Measurements from ENCODE around the gene PRR33.

Gene PRR33

DNA sequence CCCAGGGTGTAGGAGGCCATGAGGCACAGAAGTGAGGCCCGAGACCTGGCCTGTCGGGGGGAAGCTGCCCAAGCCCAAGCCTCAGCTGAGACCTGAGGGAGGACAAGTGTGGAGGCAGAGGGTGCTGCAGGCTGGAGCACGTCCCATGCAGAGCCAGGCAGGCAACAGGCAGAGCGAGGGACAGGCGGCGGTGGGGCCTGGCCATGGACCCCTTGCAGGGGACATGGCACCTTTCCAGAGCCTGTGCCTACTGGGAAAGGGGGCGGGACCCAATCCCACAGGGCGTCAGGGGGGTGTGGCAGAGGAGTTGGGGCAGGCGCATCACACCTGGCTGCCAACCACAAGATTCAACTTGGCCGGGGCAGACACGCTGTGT lies 48.6 kb downstream of the PRR33 start:
- no peaks in the 10 kb centered on the region for H3K9me3 ChIP-seq
- H3K4me1 ChIP-seq = no peaks in the 10 kb centered on the region; the same call in 1 of the 2 replicates
- TF ChIP-seq, protein P1, sequence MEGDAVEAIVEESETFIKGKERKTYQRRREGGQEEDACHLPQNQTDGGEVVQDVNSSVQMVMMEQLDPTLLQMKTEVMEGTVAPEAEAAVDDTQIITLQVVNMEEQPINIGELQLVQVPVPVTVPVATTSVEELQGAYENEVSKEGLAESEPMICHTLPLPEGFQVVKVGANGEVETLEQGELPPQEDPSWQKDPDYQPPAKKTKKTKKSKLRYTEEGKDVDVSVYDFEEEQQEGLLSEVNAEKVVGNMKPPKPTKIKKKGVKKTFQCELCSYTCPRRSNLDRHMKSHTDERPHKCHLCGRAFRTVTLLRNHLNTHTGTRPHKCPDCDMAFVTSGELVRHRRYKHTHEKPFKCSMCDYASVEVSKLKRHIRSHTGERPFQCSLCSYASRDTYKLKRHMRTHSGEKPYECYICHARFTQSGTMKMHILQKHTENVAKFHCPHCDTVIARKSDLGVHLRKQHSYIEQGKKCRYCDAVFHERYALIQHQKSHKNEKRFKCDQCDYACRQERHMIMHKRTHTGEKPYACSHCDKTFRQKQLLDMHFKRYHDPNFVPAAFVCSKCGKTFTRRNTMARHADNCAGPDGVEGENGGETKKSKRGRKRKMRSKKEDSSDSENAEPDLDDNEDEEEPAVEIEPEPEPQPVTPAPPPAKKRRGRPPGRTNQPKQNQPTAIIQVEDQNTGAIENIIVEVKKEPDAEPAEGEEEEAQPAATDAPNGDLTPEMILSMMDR (IDR thresholded peaks at IDR 0.05; ENCODE audit: low read depth, low read length) = no peak
- no peak overlapping the region for H3K4me3 ChIP-seq (ENCODE audit: low read depth, low read length)
- H3K36me3 ChIP-seq = no peaks in the 10 kb centered on the region
- H3K27me3 ChIP-seq = no peaks in the 10 kb centered on the region
- DNase-seq = no peak

GRCh38 chr11:1842149-1843097 lies 49.3 kb downstream of the PRR33 start:
- Histone ChIP-seq H3K27me3 (no peaks in the 10 kb centered on the region), H3K36me3 (no peaks in the 10 kb centered on the region), H3K9me3 (no peaks in the 10 kb centered on the region), H3K4me3 (ENCODE audit: low read depth, low read length) (no peak overlapping the region), H3K4me1 (no peaks in the 10 kb centered on the region; the same call in 1 of the 2 replicates)
- no peak for DNase-seq
- TF ChIP-seq, protein P1 (IDR thresholded peaks at IDR 0.05; ENCODE audit: low read depth, low read length) = no peak

- H3K9me3 ChIP-seq = no peaks in the 10 kb centered on the region
- no peaks in the 10 kb centered on the region; the same call in 1 of the 2 replicates for H3K4me1 ChIP-seq
- TF ChIP-seq, protein P1 (IDR thresholded peaks at IDR 0.05; ENCODE audit: low read depth, low read length) = no peak
- no peaks in the 10 kb centered on the region for H3K36me3 ChIP-seq
- no peaks in the 10 kb centered on the region for H3K27me3 ChIP-seq
- no peak for DNase-seq
- no peak overlapping the region for H3K4me3 ChIP-seq (ENCODE audit: low read depth, low read length)
Measured at GRCh38 chr11:1841511-1842148, 50.1 kb downstream of the PRR33 start.

DNA sequence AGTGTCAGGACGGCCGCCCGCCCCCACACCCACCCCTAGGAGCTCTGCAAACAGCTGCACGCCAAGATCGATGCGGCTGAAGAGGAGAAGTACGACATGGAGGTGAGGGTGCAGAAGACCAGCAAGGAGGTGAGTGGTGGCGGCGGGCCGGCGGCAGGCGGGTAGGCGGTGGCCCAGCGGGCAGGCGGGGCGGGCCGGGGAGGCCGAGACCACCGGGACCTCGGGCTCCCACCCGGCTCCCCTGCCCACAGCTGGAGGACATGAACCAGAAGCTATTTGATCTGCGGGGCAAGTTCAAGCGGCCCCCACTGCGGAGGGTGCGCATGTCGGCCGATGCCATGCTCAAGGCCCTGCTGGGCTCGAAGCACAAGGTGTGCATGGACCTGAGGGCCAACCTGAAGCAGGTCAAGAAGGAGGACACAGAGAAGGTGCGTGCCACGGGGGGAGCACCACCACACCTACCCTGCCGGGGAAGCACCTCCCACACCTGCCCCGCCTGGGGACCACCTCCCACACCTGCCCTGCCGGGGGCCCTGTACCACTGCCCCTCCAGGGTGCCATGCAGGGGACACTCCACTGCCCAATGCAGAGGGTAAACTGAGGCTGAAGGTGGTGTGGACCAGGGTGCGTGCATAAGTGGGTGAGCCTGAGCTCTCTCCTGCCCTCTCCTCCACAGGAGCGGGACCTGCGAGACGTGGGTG lies 50.8 kb downstream of the PRR33 start:
- Histone ChIP-seq H3K4me3 (ENCODE audit: low read depth, low read length) (no peak overlapping the region), H3K4me1 (no peaks in the 10 kb centered on the region; the same call in 1 of the 2 replicates), H3K9me3 (no peaks in the 10 kb centered on the region), H3K27me3 (no peaks in the 10 kb centered on the region), H3K36me3 (no peaks in the 10 kb centered on the region)
- DNase-seq = no peak
- TF ChIP-seq, protein P1 (IDR thresholded peaks at IDR 0.05; ENCODE audit: low read depth, low read length) = no peak

GRCh38 chr11:1839924-1840779 lies 51.5 kb downstream of the PRR33 start:
- Histone ChIP-seq H3K4me3 (ENCODE audit: low read depth, low read length) (no peak overlapping the region), H3K4me1 (no peaks in the 10 kb centered on the region; the same call in 1 of the 2 replicates), H3K36me3 (no peaks in the 10 kb centered on the region), H3K9me3 (no peaks in the 10 kb centered on the region), H3K27me3 (no peaks in the 10 kb centered on the region)
- TF ChIP-seq, protein P1 (IDR thresholded peaks at IDR 0.05; ENCODE audit: low read depth, low read length) = no peak
- no peak for DNase-seq
